Measurements from ENCODE around the gene DPT.
A peak's percentile ranks its signal among the peaks of the same experiment; 100 is the strongest.

DPT gene

GRCh38 chr1:168726281-168726680 lies 2.7 kb downstream of the DPT start:
- Mint-ChIP-seq H3K27ac (peak overlapping the region; percentile 50), H3K4me3 (no peak overlapping the region), H3K27me3 (ENCODE audit: low read depth, poor library complexity) (peaks cover 8% of the 10 kb centered on the region), H3K9me3 (no peaks in the 10 kb centered on the region), H3K4me1 (no peaks in the 10 kb centered on the region), H3K36me3 (ENCODE audit: low read depth) (no peaks in the 10 kb centered on the region)
- DNase-seq, result no peak
- TF ChIP-seq CTCF (IDR thresholded peaks at IDR 0.05), result no peak

- H3K4me1 Mint-ChIP-seq, result no peaks in the 10 kb centered on the region
- TF ChIP-seq CTCF (IDR thresholded peaks at IDR 0.05), result no peak
- no peak overlapping the region for H3K27ac Mint-ChIP-seq
- no peak overlapping the region for H3K4me3 Mint-ChIP-seq
- peaks cover 8% of the 10 kb centered on the region for H3K27me3 Mint-ChIP-seq (ENCODE audit: low read depth, poor library complexity)
- H3K36me3 Mint-ChIP-seq (ENCODE audit: low read depth), result no peaks in the 10 kb centered on the region
- H3K9me3 Mint-ChIP-seq, result no peaks in the 10 kb centered on the region
- no peak for DNase-seq
Measured at GRCh38 chr1:168725831-168726230, 3.2 kb downstream of the DPT start.

- Mint-ChIP-seq H3K27me3 (ENCODE audit: low read depth, poor library complexity) (peaks cover 12% of the 10 kb centered on the region), H3K4me3 (no peak overlapping the region), H3K4me1 (no peaks in the 10 kb centered on the region), H3K9me3 (no peaks in the 10 kb centered on the region), H3K36me3 (ENCODE audit: low read depth) (no peaks in the 10 kb centered on the region), H3K27ac (peak overlapping the region; percentile 58)
- TF ChIP-seq CTCF (IDR thresholded peaks at IDR 0.05), result no peak
- no peak for DNase-seq
Measured at GRCh38 chr1:168725060-168725459, 3.9 kb downstream of the DPT start.

GRCh38 chr1:168723000-168723399 lies 6.0 kb downstream of the DPT start:
- Mint-ChIP-seq H3K4me3 (no peak overlapping the region), H3K4me1 (no peaks in the 10 kb centered on the region), H3K27ac (peak overlapping the region; percentile 65), H3K9me3 (no peaks in the 10 kb centered on the region), H3K36me3 (ENCODE audit: low read depth) (no peaks in the 10 kb centered on the region), H3K27me3 (ENCODE audit: low read depth, poor library complexity) (peaks cover 12% of the 10 kb centered on the region)
- no peak for TF ChIP-seq CTCF (IDR thresholded peaks at IDR 0.05)
- no peak for DNase-seq

GRCh38 chr1:168720839-168721238 lies 8.2 kb downstream of the DPT start:
- Mint-ChIP-seq H3K27ac (no peak overlapping the region), H3K4me3 (no peak overlapping the region), H3K36me3 (ENCODE audit: low read depth) (no peaks in the 10 kb centered on the region), H3K4me1 (no peaks in the 10 kb centered on the region), H3K9me3 (no peaks in the 10 kb centered on the region), H3K27me3 (ENCODE audit: low read depth, poor library complexity) (peaks cover 12% of the 10 kb centered on the region)
- DNase-seq, result no peak
- no peak for TF ChIP-seq CTCF (IDR thresholded peaks at IDR 0.05)

GRCh38 chr1:168719306-168720111 lies 9.5 kb downstream of the DPT start:
- TF ChIP-seq CTCF (IDR thresholded peaks at IDR 0.05), result no peak
- DNase-seq, result no peak
- H3K4me1 Mint-ChIP-seq, result no peaks in the 10 kb centered on the region
- H3K27ac Mint-ChIP-seq, result no peak overlapping the region
- H3K9me3 Mint-ChIP-seq, result no peaks in the 10 kb centered on the region
- H3K36me3 Mint-ChIP-seq (ENCODE audit: low read depth), result no peaks in the 10 kb centered on the region
- no peak overlapping the region for H3K4me3 Mint-ChIP-seq
- H3K27me3 Mint-ChIP-seq (ENCODE audit: low read depth, poor library complexity), result peaks cover 9% of the 10 kb centered on the region

Data from nephron progenitor cell (in vitro differentiated cells).